Measurements from ENCODE around the gene CHRM2. TPM values are rescaled to one million over a fixed set of nuclear protein-coding genes. Genes with fewer than 3 reads are reported as not detected.

The CHRM2 gene
- polyA plus RNA-seq, 1 donor = 0.09 TPM

GRCh38 chr7:136957391-136957790 is 88.9 kb downstream of the CHRM2 start:
- DNase-seq (ENCODE audit: low read depth) = no peak

- no peak for DNase-seq (ENCODE audit: low read depth)
Observed at GRCh38 chr7:136958016-136958415, 89.6 kb downstream of the CHRM2 start.

- peak; percentile 46 for DNase-seq (ENCODE audit: low read depth)
Observed at GRCh38 chr7:136964347-136964746, 95.9 kb downstream of the CHRM2 start.

- DNase-seq (ENCODE audit: low read depth) = no peak
Observed at GRCh38 chr7:136966825-136967224, 98.4 kb downstream of the CHRM2 start.

- DNase-seq (ENCODE audit: low read depth) = no peak
Observed at GRCh38 chr7:136969761-136970160, 101.3 kb downstream of the CHRM2 start.

GRCh38 chr7:136971776-136972175 is 103.3 kb downstream of the CHRM2 start:
- no peak for DNase-seq (ENCODE audit: low read depth)

- DNase-seq (ENCODE audit: low read depth) = peak; percentile 35
Observed at GRCh38 chr7:136976504-136977251, 108.2 kb downstream of the CHRM2 start.

GRCh38 chr7:136993377-136993776 is 124.9 kb downstream of the CHRM2 start:
- DNase-seq (ENCODE audit: low read depth) = no peak

- no peak for DNase-seq (ENCODE audit: low read depth)
Observed at GRCh38 chr7:136997735-136998134, 129.3 kb downstream of the CHRM2 start.

GRCh38 chr7:136998495-136998894 is 130.0 kb downstream of the CHRM2 start:
- no peak for DNase-seq (ENCODE audit: low read depth)

- DNase-seq (ENCODE audit: low read depth) = no peak
Observed at GRCh38 chr7:137000621-137001020, 132.2 kb downstream of the CHRM2 start.

- no peak for DNase-seq (ENCODE audit: low read depth)
Observed at GRCh38 chr7:137001041-137001440, 132.6 kb downstream of the CHRM2 start.

- DNase-seq (ENCODE audit: low read depth) = no peak
Observed at GRCh38 chr7:137001478-137001877, 133.0 kb downstream of the CHRM2 start.

GRCh38 chr7:137003086-137003485 is 134.6 kb downstream of the CHRM2 start:
- no peak for DNase-seq (ENCODE audit: low read depth)

GRCh38 chr7:137003566-137003965 is 135.1 kb downstream of the CHRM2 start:
- no peak for DNase-seq (ENCODE audit: low read depth)

GRCh38 chr7:137005873-137006272 is 137.4 kb downstream of the CHRM2 start:
- DNase-seq (ENCODE audit: low read depth) = no peak

- peak; percentile 39 for DNase-seq (ENCODE audit: low read depth)
Observed at GRCh38 chr7:137006293-137006692, 137.8 kb downstream of the CHRM2 start.

- no peak for DNase-seq (ENCODE audit: low read depth)
Observed at GRCh38 chr7:137007001-137007694, 138.7 kb downstream of the CHRM2 start.

- DNase-seq (ENCODE audit: low read depth) = no peak
Observed at GRCh38 chr7:137009404-137009803, 141.0 kb downstream of the CHRM2 start.

GRCh38 chr7:137015015-137015414 is 146.6 kb downstream of the CHRM2 start:
- DNase-seq (ENCODE audit: low read depth) = no peak

- DNase-seq (ENCODE audit: low read depth) = no peak
Observed at GRCh38 chr7:137017221-137017620, 148.8 kb downstream of the CHRM2 start.

GRCh38 chr7:137018468-137018867 is 150.0 kb downstream of the CHRM2 start:
- DNase-seq (ENCODE audit: low read depth) = no peak

- DNase-seq (ENCODE audit: low read depth) = no peak
Observed at GRCh38 chr7:137020351-137020750, 151.9 kb downstream of the CHRM2 start.

Measured in forelimb muscle (tissue), 1 donor.